Thoracic aorta (tissue), 2 donors: Measurements from ENCODE around the gene KRTAP5-7. TPM values are rescaled to one million over a fixed set of nuclear protein-coding genes. Genes with fewer than 3 reads are reported as not detected.

Experiments used
- ATAC-seq: fragments of 150-250 bp; one replicate; pipeline ENCODE4 v1.8.0; 2017; ENCODE audit warnings: low read depth; ENCODE audit not compliant: insufficient number of reproducible peaks, low FRiP score
- DNase-seq: peaks from one replicate; pipeline ENCODE4 v3.0.0-alpha.2; 2020; ENCODE audit warnings: low spot score
- H3K27ac ChIP-seq, 2 donors: fragments of 200-600 bp; sonication (generic); 1 replicate in 1 of 2; 2 replicates in 1 of 2; pipeline ENCODE4 v1.5.1; 2016; ENCODE audit warnings: mild to moderate bottlenecking in 2 of 2, moderate library complexity in 2 of 2
- H3K27me3 ChIP-seq: fragments of 200-600 bp; sonication (generic); replicated peaks from 2 replicates; pipeline ENCODE4 v1.6.0; 2016; ENCODE audit warnings: mild to moderate bottlenecking; ENCODE audit not compliant: insufficient read depth
- H3K36me3 ChIP-seq: fragments of 200-600 bp; sonication (generic); one replicate; pipeline ENCODE4 v1.5.1; 2016
- H3K4me1 ChIP-seq, 2 donors: fragments of 200-600 bp; sonication (generic); 1 replicate in 1 of 2; 2 replicates in 1 of 2; pipeline versions ENCODE4 v1.5.1 to v1.6.0; 2016; ENCODE audit warnings: low read depth in 2 of 2, mild to moderate bottlenecking in 1 of 2; ENCODE audit not compliant: control insufficient read depth in 1 of 2
- H3K4me3 ChIP-seq: fragments of 200-600 bp; sonication (generic); 2 replicates; pipeline ENCODE4 v1.5.1; 2016; ENCODE audit warnings: mild to moderate bottlenecking
- H3K9me3 ChIP-seq: fragments of 200-600 bp; sonication (generic); 2 replicates; pipeline ENCODE4 v1.5.1; 2016
- total RNA-seq, 2 donors: library from RNA; depleted of rRNA; stranded (reverse); fragments of >200 nt; gene quantifications; one replicate each; pipeline versions ENCODE4 v1.1.0 to v1.2.3, GENCODE V29; 2016
- TF ChIP-seq, protein P1 (sequence below): fragments of 200-600 bp; sonication (generic); IDR thresholded peaks from one replicate; pipeline ENCODE4 v1.5.1; 2019; ENCODE audit warnings: antibody characterized with exemption

The KRTAP5-7 gene
- total RNA-seq, 2 donors from 2014 or later: not detected

DNA sequence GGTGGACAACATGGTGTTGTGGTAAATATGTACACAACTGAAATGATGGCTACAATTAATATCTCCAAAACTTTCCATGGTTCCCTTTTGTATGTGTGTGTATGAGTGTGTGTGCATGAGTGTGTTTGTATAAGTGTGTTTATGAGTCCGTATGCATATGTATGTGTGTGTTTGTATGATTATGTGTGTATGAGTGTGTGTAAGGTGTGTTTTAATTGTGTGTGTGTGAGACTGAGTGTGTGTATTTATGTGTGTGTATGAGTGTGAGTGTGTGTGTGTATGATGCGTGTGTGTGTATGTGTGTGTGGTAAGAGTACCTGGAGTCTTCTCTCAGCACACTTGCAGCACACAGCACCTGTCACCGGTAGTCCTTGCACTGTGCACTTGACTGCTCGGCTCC is 29.0 kb downstream of the KRTAP5-7 start:
- no peaks in the 10 kb centered on the region for H3K27me3 ChIP-seq
- no peak for DNase-seq
- no peaks in the 10 kb centered on the region for H3K4me1 ChIP-seq
- no peaks in the 10 kb centered on the region for H3K36me3 ChIP-seq
- no peak overlapping the region for H3K27ac ChIP-seq
- H3K4me3 ChIP-seq: no peak overlapping the region
- no peaks in the 10 kb centered on the region for H3K9me3 ChIP-seq
- no peak for ATAC-seq
- TF ChIP-seq, protein P1, sequence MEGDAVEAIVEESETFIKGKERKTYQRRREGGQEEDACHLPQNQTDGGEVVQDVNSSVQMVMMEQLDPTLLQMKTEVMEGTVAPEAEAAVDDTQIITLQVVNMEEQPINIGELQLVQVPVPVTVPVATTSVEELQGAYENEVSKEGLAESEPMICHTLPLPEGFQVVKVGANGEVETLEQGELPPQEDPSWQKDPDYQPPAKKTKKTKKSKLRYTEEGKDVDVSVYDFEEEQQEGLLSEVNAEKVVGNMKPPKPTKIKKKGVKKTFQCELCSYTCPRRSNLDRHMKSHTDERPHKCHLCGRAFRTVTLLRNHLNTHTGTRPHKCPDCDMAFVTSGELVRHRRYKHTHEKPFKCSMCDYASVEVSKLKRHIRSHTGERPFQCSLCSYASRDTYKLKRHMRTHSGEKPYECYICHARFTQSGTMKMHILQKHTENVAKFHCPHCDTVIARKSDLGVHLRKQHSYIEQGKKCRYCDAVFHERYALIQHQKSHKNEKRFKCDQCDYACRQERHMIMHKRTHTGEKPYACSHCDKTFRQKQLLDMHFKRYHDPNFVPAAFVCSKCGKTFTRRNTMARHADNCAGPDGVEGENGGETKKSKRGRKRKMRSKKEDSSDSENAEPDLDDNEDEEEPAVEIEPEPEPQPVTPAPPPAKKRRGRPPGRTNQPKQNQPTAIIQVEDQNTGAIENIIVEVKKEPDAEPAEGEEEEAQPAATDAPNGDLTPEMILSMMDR: no peak

DNA sequence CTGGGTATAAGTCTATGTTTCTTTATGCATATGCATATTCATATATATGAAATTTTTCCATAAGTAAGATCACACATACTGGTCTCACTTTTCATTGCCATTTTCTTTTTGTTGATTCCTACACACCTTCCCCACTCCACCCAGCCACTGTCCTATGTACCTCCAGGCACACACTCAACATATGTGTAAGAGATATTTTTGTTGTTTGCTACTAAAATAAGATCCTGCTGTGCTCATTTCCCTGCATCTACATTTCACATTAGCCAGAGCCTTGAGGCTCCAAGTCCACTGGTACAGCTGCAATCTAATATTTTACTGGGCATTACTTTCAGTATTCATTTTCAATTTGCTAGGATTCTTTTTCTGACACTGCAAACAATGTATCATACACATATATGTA is 30.2 kb downstream of the KRTAP5-7 start:
- DNase-seq: no peak
- no peak for ATAC-seq
- H3K27me3 ChIP-seq: no peaks in the 10 kb centered on the region
- no peaks in the 10 kb centered on the region for H3K36me3 ChIP-seq
- TF ChIP-seq, protein P1: no peak
- H3K9me3 ChIP-seq: no peaks in the 10 kb centered on the region
- no peak overlapping the region for H3K27ac ChIP-seq
- no peak overlapping the region for H3K4me3 ChIP-seq
- H3K4me1 ChIP-seq: no peaks in the 10 kb centered on the region

GRCh38 chr11:71558996-71559395 is 31.9 kb downstream of the KRTAP5-7 start:
- DNase-seq (no peak), ATAC-seq (no peak)
- Histone ChIP-seq H3K9me3 (no peaks in the 10 kb centered on the region), H3K27ac (no peak overlapping the region), H3K4me3 (no peak overlapping the region), H3K4me1 (no peaks in the 10 kb centered on the region), H3K27me3 (no peaks in the 10 kb centered on the region), H3K36me3 (no peaks in the 10 kb centered on the region)
- TF ChIP-seq, protein P1: no peak

DNA sequence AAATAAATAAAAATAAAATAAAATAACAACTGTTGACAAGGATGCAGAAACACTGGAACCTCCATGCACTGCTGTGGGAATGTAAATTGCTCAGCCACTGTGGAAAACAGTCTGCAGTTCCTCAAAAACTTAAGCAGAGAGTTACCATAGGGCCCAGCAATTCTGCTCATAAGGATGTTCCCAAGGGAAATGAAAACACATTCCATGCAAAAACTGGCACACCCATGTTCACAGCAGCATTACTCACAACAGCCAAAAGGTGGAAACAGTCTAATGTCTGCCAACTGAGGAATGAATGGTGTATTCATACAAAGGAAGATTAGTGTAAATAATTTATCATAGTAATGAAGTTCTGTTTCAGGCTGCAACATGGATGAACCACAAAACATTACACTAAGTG is 35.1 kb downstream of the KRTAP5-7 start:
- TF ChIP-seq, protein P1: no peak
- Histone ChIP-seq H3K4me1 (no peaks in the 10 kb centered on the region), H3K27me3 (no peaks in the 10 kb centered on the region), H3K9me3 (no peaks in the 10 kb centered on the region), H3K4me3 (no peak overlapping the region), H3K36me3 (no peaks in the 10 kb centered on the region), H3K27ac (no peak overlapping the region)
- ATAC-seq (no peak), DNase-seq (no peak)

GRCh38 chr11:71563406-71563805 is 36.3 kb downstream of the KRTAP5-7 start:
- Histone ChIP-seq H3K4me1 (no peaks in the 10 kb centered on the region), H3K4me3 (no peak overlapping the region), H3K9me3 (no peaks in the 10 kb centered on the region), H3K36me3 (no peaks in the 10 kb centered on the region), H3K27me3 (no peaks in the 10 kb centered on the region), H3K27ac (no peak overlapping the region)
- peak; percentile 16 for ATAC-seq
- DNase-seq: no peak
- TF ChIP-seq, protein P1: no peak
